NCI-H526 (cell line): ENCODE measurements around the gene PAK1.

Experiments used
- DNase-seq, 2 experiments: peaks; one replicate each; lab custom pipeline; 2025; lab: John Stamatoyannopoulos, UW

PAK1 gene

GRCh38 chr11:77371646-77372045 lies 102.2 kb downstream of the PAK1 start:
- no peak for DNase-seq

- no peak for DNase-seq
Measured at GRCh38 chr11:77370217-77370616, 103.7 kb downstream of the PAK1 start.

GRCh38 chr11:77361184-77361583 lies 112.7 kb downstream of the PAK1 start:
- DNase-seq, result no peak

- DNase-seq, result no peak
Measured at GRCh38 chr11:77359481-77359880, 114.4 kb downstream of the PAK1 start.

GRCh38 chr11:77353131-77353530 lies 120.8 kb downstream of the PAK1 start:
- DNase-seq, result no peak

- no peak for DNase-seq
Measured at GRCh38 chr11:77351281-77351886, 122.5 kb downstream of the PAK1 start.

GRCh38 chr11:77347948-77348347 lies 125.9 kb downstream of the PAK1 start:
- DNase-seq, result no peak

GRCh38 chr11:77346906-77347603 lies 126.8 kb downstream of the PAK1 start:
- no peak for DNase-seq

- no peak for DNase-seq
Measured at GRCh38 chr11:77345621-77346020, 128.3 kb downstream of the PAK1 start.

GRCh38 chr11:77340501-77340900 lies 133.4 kb downstream of the PAK1 start:
- no peak for DNase-seq

- no peak for DNase-seq
Measured at GRCh38 chr11:77332259-77332658, 141.6 kb downstream of the PAK1 start.

GRCh38 chr11:77325159-77325558 lies 148.7 kb downstream of the PAK1 start:
- no peak for DNase-seq

- no peak for DNase-seq
Measured at GRCh38 chr11:77324508-77324907, 149.4 kb downstream of the PAK1 start.

- no peak for DNase-seq
Measured at GRCh38 chr11:77322926-77323590, 150.8 kb downstream of the PAK1 start.

GRCh38 chr11:77322506-77322905 lies 151.4 kb downstream of the PAK1 start:
- DNase-seq, result no peak

- no peak for DNase-seq
Measured at GRCh38 chr11:77320351-77320750, 153.5 kb downstream of the PAK1 start.

- no peak for DNase-seq
Measured at GRCh38 chr11:77318600-77318999, 155.3 kb downstream of the PAK1 start.

GRCh38 chr11:77316733-77317342 lies 157.1 kb downstream of the PAK1 start:
- DNase-seq, result no peak

- no peak for DNase-seq
Measured at GRCh38 chr11:77312107-77312506, 161.8 kb downstream of the PAK1 start.

GRCh38 chr11:77311701-77312100 lies 162.2 kb downstream of the PAK1 start:
- DNase-seq, result no peak

- no peak for DNase-seq
Measured at GRCh38 chr11:77310721-77311120, 163.2 kb downstream of the PAK1 start.

GRCh38 chr11:77309401-77310085 lies 164.4 kb downstream of the PAK1 start:
- DNase-seq, result no peak
